ENCODE results near the gene TFF3.

TFF3 gene

DNA sequence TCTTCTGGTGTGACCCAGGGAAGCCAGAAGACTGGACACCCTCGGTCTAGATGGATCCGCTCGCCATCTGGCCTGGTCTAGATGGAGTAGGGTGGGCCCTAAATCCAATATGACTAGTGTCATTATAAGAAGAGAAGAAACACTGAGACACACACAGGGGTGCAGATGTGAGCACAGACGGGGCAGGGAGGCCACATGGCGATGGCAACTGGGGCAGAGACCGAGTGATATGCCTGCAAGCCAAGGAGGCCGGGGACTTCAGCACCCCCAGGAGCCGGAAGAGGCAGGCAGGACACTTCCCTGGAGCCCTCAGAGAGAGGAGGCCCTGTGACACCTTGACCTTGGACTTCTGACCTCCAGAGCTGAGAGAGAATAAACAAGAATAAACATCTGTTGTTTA lies 5.6 kb upstream of the TFF3 start:
- DNase-seq (ENCODE audit: low spot score) = no peak

DNA sequence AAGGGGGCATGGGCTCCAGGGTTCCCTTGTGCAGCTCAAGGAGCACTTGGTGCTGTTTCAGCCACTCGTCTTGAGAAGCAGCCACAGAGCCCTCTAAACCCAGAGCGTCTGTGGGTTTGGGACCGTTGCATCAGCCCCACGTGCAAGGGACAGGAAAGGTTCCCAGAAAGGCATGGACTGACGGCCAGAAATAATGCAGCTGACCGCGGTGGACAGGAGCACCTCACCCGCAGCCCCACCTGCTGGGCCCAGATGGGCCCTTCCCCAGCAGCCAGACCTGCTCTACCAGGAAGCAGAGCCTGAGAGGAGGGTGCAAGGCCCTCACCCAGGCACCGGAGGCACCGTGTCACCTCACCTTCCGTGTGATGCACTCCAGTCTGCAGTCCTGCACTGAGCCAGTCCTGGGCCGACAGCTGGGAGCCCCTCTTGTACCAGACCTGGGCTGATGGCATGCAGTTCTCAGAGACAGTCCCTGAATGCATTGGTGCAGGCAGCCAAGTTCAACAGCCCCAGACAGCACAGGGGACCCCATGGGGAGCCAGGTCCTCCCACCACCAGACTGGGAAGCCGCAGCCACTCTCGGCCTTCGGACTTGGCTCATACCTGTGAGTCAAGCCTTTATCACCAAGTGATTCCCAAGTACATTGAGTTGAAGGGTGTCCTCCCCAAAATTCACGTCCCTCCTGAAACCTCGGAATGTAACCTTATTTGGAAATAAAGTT lies 4.8 kb upstream of the TFF3 start:
- DNase-seq (ENCODE audit: low spot score) = no peak

DNA sequence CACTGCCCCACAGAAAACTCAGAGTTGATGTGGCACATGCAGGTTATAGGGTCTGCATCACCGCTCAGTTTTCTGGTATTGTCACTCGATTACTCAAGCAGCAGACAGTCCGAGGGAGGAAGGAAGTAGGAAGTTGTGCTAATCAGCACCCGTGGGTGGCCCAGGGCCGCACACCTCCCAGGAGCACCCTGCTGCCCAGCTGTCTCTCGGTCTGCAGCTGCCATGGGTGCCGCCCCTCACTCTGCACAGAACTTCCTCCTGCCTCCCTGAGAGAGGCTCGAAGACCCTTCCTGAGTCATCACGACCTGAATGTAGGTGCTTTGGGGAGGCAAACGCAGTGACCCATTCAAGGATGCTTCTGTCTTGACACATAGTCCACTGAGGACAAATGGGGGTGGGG lies 4.2 kb upstream of the TFF3 start:
- no peak for DNase-seq (ENCODE audit: low spot score)

DNA sequence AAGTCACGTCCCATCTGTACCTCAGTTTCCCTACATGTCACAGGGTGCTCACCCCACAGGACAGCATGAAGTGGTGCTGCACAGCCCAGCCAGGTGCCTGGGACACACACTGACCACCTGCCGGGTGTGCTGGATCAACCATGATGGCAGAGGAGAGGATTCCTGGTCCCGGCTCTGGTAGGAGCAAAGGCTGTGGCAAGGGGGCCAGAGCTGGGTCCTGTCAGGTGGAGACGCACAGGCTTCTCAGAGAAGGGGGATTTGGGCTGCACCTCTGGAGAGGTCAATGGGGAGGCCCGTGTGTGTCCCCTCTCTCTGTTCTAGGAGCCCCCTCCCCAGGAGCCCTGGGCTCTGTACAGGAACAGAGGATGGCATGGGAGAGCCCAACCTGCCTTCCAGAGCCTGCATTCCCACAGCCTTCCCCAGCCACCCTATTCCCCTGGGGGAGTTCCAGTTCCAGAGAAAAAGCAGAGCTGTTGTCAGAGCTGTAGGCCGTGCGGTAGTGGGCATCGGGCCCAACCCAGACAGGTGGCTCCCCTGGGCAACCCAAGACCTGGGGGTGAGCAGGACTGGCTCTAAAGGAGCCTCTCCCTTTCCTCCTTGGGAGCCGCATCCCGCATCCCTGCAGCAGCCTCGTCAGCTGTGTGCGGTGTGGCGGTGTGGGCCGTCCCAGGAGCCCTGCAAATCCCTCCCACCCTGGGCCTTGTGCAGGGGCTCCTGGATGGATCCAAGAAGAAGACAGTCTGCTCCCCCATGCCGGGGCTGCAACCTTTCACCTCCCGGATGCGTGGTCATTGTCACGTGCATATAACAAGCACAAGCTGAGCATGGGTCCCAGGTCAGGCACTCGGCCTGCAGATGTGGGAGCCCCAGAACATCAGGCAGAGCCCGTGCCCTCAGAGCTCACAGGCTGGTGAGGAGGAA lies 2.9 kb upstream of the TFF3 start:
- DNase-seq (ENCODE audit: low spot score) = no peak

DNA sequence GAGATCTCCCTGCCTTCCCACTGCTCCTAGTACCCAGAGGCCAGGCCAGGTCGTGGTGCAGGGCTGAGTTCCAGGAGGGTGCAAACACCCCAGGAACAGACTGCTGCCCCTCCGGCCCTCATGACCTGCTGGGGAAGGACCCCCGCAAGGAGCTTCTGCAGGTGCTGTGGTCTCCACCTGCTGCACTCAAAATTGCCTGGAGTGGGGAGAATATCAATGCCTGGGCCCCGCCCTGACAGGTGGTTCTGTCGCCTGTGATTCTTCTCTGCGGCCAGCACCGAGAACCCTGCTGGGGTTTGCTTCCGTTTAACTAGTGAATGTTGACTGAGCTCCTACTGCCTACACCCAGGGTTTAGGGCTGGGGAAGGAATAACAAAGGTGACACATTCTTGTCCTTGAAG lies 2.1 kb upstream of the TFF3 start:
- DNase-seq (ENCODE audit: low spot score) = no peak

DNA sequence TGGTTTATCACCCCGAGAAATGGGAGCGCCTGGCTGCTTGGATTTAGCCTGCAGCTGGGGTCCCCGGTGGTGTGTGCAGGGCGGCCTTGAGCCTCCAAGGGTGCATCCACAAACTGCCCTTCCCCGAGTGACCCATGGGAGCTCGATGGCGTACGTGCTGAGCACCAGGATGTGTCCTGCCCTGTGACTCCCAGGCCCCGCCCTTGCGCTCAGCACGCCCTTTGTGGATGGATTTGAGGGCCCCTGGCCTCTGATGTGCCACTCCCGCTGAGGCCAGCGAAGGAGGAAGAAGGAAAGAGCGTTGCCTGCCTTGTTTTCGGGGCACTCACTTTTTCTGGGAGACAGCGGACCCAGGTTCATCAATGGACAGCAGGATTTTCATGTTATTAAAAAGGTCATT lies 1.7 kb upstream of the TFF3 start:
- DNase-seq (ENCODE audit: low spot score) = no peak

DNA sequence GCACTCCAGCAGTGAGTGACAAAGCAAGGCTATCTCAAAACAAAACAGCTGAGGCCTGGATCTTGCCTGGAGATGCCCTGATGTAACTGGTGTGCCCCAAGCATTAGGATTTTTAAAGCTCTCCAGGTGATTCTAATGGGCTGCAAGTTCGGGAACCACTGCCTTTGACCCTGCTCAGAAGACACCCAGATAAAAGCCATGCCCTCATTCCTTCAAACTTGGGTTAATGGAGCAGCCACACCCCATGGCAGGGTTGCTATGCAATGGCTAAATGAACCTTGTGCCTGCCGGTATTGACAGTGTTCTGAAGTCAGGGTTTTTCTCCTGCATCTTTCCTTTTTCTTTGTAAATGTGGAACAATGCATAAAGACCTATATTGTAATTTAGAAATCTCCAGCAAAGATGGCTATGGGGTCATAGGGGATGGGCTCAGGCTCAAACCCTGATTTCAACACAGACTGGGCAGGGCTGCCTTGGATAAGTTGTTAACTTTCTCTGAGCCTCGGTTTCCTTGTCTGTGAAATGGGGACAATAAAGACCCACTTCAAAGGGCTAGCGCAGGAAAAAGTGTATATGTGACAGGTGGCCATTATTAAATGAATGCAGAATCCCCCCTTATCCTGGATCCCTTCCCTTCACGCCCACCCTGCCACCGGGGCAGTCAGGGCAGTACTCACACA lies 453 bp downstream of the TFF3 start:
- no peak for DNase-seq (ENCODE audit: low spot score)

DNA sequence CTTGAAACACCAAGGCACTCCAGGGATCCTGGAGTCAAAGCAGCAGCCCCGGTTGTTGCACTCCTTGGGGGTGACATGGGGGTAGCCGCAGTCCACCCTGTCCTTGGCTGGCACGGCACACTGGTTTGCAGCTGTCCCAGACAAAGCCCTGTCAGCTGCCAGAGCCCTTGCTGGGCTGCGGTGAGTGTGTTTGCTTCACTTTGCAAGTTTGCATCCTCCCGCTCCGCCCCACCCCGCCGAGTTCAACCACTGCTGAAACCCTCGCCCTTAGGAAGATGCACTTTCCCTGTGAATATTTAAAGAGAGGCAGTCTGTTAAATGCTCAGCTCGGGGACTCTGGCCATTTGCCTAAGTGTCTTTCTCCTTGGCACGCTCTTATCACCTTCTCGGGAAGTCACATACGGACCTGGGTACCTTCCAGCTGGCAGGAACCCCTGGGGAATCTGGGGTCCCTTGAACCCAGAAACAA lies 1.7 kb downstream of the TFF3 start:
- no peak for DNase-seq (ENCODE audit: low spot score)

DNA sequence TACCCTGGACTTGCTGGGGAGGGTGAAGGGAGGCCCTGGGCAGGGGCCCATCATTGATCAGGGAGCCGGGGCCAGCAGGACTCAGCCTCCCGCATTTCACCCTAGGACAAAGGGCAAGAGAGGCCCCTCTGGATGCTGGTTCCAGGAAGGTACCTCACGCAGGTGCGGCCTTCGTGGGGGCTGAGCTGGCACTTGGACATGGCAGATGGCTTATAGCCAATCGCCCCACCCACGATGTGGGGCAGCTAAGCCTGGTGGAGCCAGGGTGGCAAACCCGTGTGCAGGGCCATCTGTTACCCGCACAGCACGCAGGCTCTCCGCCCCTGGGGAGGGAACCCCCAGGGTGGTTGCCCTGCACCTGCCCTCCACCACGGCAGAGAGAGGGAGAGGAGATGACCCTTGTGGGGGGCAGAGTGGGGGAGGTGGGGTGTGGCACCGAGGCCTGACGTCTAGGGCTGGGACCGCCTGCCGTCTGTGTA lies 2.5 kb downstream of the TFF3 start:
- no peak for DNase-seq (ENCODE audit: low spot score)

DNA sequence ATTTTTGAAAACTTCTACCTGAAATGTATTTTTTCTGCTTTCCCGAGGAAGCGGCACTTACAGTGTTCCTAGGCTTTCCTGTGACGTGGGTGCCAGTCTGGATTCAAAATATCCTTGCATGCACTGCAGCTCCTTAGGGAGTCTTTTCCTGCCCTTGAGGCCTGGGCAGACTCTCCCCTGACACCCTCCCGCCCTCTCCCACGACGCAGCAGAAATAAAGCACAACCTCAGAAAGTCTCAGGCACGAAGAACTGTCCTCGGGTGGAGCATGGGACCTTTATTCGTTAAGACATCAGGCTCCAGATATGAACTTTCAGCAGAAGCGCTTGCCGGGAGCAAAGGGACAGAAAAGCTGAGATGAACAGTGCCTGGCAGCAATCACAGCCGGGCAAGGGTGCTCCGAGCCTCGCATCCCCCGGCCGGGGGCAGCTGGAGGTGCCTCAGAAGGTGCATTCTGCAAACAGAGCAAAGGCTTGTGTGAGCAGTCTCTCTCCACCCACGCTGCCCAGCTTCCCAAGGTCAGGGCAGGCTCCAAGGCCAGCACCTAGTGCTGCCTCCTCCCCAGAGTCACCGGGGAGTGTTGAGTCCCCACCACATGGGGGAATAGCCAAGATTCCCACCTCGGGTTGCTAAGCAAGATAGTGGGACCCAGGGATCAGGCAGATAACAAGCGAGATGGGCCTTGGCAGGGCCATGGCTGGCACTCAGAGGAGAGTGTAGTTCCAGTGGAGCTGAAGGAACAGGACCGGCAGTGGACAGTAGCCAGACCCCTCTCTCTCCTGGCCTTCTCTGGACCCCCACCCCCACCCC lies 3.2 kb downstream of the TFF3 start:
- no peak for DNase-seq (ENCODE audit: low spot score)

DNA sequence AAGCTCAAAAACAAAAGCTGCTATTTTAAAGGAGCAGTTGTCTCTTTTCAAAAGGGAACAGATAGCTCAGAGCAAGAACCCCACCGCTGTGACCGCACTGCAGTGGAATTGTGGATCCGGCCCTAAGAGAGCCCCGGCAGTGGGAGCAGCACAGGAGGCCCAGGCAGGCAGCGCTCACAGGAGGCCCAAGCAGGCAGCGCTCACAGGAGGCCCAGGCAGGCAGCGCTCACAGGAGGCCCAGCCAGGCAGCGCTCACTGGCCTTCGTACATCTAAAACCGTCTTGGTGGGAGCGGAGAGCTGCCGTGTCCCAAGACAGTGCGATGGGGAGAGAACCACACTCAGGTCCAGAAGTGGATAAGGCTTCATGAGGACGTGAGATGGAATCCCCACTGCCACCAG lies 4.0 kb downstream of the TFF3 start:
- no peak for DNase-seq (ENCODE audit: low spot score)

DNA sequence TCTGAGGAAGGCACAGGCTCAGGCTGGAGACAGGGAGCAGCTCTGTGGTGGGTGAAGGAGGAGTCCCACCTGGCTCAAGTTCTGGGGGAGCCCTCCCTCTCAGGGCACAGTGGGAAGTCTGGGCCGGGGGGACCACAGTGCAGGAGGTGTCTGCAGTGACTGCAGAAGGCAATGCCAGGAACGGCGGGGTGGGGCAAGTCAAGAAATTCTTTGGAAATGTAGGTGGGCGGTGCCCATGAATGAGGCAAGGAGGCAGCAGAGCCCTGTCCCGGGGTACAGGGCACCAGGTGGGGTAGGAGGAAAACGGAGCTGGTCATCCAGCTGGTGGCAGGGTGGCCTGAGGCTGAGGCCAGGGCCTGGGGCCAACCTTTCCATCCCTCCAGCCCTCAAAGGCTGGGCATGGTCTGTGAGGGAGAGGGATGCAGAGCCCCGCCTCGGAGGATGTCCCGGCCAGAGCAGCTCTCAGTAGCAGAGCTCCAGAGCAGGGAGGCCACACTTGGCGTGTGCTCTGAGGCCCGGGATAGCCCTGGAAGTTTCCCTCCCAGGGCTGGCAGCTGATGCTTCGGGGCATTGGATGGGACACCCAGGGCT lies 4.7 kb downstream of the TFF3 start:
- no peak for DNase-seq (ENCODE audit: low spot score)

DNA sequence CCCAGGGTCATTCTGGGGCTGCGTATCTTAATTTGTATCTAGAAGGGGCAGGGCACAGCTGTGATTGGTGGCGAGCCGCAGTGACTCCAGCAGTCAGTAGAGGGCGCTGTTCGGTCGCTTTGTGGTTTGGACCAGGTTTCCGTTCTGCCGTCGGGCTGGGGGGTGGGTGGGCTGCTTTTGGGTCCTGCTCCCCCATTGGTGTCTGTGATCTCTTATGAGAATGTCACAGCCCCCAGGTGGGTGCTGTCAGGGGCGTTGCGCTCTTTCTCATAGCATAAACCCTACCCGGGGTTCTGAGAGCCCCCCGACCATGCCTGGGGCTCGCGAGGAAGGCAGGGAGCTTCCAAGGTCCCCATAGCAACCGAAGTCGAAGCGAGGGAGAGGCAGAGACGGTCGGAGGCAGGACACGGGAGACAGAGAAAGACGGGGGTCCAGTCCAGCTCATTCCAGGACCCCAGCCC lies 5.4 kb downstream of the TFF3 start:
- DNase-seq (ENCODE audit: low spot score) = no peak

DNA sequence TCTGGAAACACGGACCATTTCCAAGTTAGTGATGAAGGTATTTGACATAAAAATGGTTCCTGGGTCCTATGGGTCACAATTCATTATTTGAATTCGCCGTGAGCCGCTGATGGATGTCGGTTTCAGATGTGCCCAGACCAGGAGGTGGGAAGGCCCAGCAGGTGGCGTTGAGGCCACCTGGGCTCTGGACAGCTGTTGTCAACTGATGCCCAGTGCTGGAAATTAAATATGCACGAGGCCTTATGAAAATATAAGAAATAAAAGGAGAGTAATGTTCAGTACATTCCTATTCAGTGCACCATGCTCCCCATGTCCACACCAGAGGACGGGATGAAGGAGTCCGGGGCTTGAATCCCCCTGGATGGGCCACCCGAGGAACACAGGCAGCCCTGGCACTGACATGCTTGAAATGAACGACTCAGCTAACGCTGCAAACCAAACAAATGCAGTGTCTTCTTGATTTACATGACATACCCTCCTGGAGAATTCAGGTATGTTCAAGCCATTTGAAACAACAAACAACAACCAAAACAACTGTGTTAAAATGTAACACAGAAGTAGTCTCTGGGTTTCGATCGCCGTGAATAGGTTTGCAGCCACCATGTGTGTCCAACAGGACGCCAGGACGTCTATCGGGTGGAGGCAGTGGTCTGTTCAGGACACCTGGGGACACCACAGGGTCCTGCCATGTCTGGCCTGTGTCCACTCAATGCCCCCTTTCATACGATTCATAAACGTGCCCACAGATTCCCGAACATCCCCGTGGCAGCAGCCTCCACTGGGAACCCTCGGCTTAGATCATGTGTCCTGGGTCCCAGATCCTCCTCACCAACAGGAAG lies 6.1 kb downstream of the TFF3 start:
- no peak for DNase-seq (ENCODE audit: low spot score)

DNA sequence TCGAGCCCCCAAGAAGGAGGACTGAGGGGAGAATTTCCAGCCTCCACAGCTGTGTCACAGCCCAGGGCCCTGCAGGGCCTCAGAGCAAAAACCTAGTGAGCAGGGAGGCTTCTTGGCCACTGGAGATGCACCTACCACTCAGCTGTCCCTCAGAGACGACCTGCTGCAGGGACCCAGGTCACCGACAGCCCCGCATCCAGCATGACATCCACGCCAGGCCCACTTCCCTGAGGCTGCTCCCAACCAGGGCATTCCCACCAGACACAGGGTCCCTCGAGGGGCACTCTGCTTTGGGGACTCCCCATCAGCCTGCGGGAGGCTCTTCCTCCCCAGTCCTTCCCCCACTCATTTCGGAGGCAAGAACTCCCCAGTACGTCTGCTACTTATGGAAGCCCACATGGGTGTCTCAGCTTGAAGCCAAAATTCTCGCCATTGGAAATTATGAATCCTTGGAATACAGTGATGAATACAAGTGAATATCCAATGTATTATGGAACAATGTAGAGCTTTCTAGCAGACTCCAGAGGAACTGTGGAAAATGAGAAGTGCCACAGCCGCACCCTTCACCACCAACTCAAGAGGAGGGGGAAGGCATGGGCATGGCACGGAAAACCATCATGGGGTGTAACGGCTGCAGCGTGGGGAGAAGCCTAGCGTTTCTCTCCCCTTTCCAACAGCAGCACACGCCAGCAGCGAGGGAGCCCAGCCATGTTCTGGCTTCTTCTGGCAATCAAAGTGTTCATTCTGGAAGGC lies 6.9 kb downstream of the TFF3 start:
- DNase-seq (ENCODE audit: low spot score) = no peak

DNA sequence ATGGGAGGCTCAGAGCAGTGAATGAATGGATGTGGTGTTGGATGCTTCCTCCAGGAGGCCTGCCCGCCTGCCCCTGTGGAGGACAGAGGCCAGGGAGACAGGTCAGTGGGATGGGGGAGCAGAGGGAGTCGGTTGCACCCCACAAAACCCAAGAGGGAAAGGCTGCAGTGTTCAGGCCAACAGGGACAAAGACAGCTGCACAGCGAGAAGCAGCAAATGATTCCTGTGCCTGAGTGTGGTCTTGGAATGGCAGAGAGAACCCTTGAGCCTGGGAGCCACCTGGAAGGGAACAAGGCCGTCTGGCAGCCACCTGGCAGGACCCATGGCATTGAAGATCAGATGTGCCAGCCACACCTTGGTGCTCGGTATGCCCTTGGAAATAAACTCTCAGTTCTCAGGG lies 8.1 kb downstream of the TFF3 start:
- DNase-seq (ENCODE audit: low spot score) = no peak

DNA sequence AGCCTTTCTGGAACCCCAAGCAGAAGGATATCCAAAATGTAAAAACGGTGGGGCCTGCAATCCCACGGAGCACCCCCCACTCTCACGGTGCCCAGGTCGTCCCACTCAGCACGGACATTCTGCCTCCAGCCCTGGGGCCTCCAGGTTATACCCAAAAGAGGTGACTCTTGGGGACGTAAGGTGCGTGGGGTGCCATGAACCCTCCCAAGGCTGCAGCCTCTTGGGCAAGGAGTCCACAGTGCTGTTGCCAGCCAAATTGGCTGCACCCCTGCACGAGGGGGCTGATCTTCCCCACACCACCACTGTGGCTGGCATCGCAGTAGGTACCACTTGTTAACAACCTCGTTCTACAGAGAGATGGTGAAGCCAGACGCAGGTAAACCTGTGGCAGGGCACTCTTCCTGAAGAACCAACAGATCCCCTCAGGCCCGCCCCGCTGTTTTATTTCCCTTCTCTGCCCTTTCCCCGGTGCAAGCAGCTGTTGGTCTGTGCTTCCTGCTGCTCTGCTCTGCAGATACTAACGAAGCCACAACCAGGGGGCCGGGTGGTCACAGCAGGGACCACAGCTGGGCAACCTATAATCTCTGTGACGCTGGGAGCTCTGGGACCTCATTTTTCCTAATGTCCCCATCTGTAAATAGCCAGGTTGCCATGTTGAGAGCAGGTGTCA lies 8.7 kb downstream of the TFF3 start:
- no peak for DNase-seq (ENCODE audit: low spot score)

DNA sequence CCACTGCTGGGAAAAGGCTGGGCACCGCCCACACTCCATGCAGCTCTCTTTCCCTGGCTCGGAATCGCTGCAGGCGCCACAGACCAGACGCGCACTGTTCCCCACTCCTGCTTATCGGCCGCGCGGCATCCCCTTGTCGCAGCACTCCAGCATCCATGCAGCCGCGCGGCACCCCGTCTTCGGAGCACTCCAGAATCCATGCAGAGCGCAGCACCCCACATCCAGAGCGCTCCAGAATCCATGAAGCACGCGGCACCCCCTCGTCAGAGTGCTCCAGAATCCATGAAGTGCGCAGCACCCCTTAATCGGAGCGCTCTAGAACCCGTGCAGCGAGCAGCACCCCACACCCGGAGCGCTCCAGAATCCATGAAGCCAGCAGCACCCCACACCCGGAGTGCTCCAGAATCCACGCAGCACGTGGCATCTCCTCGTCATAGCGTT lies 9.5 kb downstream of the TFF3 start:
- no peak for DNase-seq (ENCODE audit: low spot score)

Data from putamen (tissue), 1 donor.